Mesenteric fat pad (tissue), 1 donor: Measurements from ENCODE around the gene UTP14C. TPM values are rescaled to one million over a fixed set of nuclear protein-coding genes. Genes with fewer than 3 reads are reported as not detected.
"Not testable (repeated sequence)": the region's sequence is repeated elsewhere in the genome, so short reads cannot be mapped to it uniquely, and the experiment has no call there.

ENCODE experiments used
- DNase-seq: peaks from one replicate; pipeline ENCODE4 v3.0.0-alpha.2; 2020; ENCODE audit warnings: low spot score
- total RNA-seq: library from RNA; stranded (reverse); fragmentation: NEBNext Ultra II Directional; extraction: Animal tissue kit (Norgen Biotek cat#: 25700); gene quantifications from one replicate; pipeline ENCODE4 v1.2.1, GENCODE V29; 2021
- donor health status: DM: yes; HTN: yes; CAD: no.

UTP14C gene
- total RNA-seq, 1 donor from 2014 or later: 12.5 TPM

- DNase-seq: no peak
Observed at GRCh38 chr13:52043675-52044074, 19.2 kb downstream of the UTP14C start.

- DNase-seq: no peak
Observed at GRCh38 chr13:52047463-52047862, 23.0 kb downstream of the UTP14C start.

- DNase-seq: no peak
Observed at GRCh38 chr13:52048516-52048915, 24.0 kb downstream of the UTP14C start.

- DNase-seq: no peak
Observed at GRCh38 chr13:52051400-52051799, 26.9 kb downstream of the UTP14C start.

- DNase-seq: no peak
Observed at GRCh38 chr13:52053460-52053859, 29.0 kb downstream of the UTP14C start.

GRCh38 chr13:52061064-52061463 is 36.6 kb downstream of the UTP14C start:
- DNase-seq: not testable (repeated sequence)

GRCh38 chr13:52061587-52061986 is 37.1 kb downstream of the UTP14C start:
- no peak for DNase-seq

- DNase-seq: no peak
Observed at GRCh38 chr13:52067237-52067636, 42.7 kb downstream of the UTP14C start.

GRCh38 chr13:52070929-52071523 is 46.5 kb downstream of the UTP14C start:
- no peak for DNase-seq

Other genes starting within 250 kb of the UTP14C start
- 14.8 TPM for gene DHRS12, start 220.5 kb upstream of the UTP14C start, total RNA-seq
- 0.32 TPM for gene TMEM272, start 179.5 kb upstream of the UTP14C start, total RNA-seq
- gene CCDC70, start 162.7 kb upstream of the UTP14C start, total RNA-seq: not detected
- gene ATP7B, start 13.2 kb upstream of the UTP14C start, total RNA-seq: 7.1 TPM
- 28.2 TPM for gene ALG11, start 12.3 kb upstream of the UTP14C start, total RNA-seq
- not detected for gene NEK5, start 104.4 kb downstream of the UTP14C start, total RNA-seq
- 11.4 TPM for gene NEK3, start 134.9 kb downstream of the UTP14C start, total RNA-seq